ENCODE results near the gene FAM234B. TPM values are rescaled to one million over a fixed set of nuclear protein-coding genes. Genes with fewer than 3 reads are reported as not detected.

The FAM234B gene
- total and polyA plus RNA-seq, 2 donors (not counting 1 experiment from before 2014, with no cell fraction given): 2.6 to 8.2 TPM

GRCh38 chr12:12995088-12995487 is 49.1 kb upstream of the FAM234B start:
- Mint-ChIP-seq H3K27ac (no peak overlapping the region), H3K27me3 (no peaks in the 10 kb centered on the region), H3K4me1 (peaks cover 32% of the 10 kb centered on the region), H3K4me3 (no peak overlapping the region), H3K9me3 (ENCODE audit: insufficient read depth) (no peaks in the 10 kb centered on the region)
- no peak overlapping the region for H3K4me2 ChIP-seq (replicated peaks; ENCODE audit: low read depth, low read length, poor library complexity, severe bottlenecking)
- peaks cover 3% of the 10 kb centered on the region for H3K79me2 ChIP-seq (ENCODE audit: control insufficient read depth, insufficient read depth, low read length)
- no peaks in the 10 kb centered on the region for H3K9me3 ChIP-seq (ENCODE audit: control extremely low read depth in 1 of 3, control insufficient read depth in 2 of 3, insufficient read depth in 1 of 3, low read length in 2 of 3)
- H3K36me3 ChIP-seq (replicated peaks in 1 of 2; ENCODE audit: control extremely low read depth in 1 of 2, control insufficient read depth in 1 of 2, extremely low read depth in 1 of 2, insufficient read depth in 2 of 2, low read length in 1 of 2): no peaks in the 10 kb centered on the region
- intact Hi-C loops (cut with micrococcal nuclease): no loop called here
- no peaks in the 10 kb centered on the region for H3K27me3 ChIP-seq (replicated peaks in 1 of 4; ENCODE audit: control extremely low read depth in 1 of 4, control insufficient read depth in 3 of 4, insufficient read depth in 4 of 4, low read length in 3 of 4)
- H3K9ac ChIP-seq (ENCODE audit: low read length): no peak overlapping the region
- no peak overlapping the region for H3K4me3 ChIP-seq (ENCODE audit: control extremely low read depth in 1 of 5, extremely low read depth in 1 of 5, insufficient read depth in 1 of 5, low read depth in 2 of 5, low read length in 4 of 5)
- no peak overlapping the region for H2AFZ ChIP-seq (ENCODE audit: insufficient read depth, low read depth, low read length, poor library complexity, severe bottlenecking)
- POLR2A ChIA-PET: no interaction called here
- no peak for ATAC-seq (ENCODE audit: low read depth)
- WGBS (ENCODE audit: insufficient coverage): no CpG with 5 or more reads among the region's 3 CpGs
- no peaks in the 10 kb centered on the region for H4K20me1 ChIP-seq (ENCODE audit: control insufficient read depth, insufficient read depth, low read length, poor library complexity, severe bottlenecking)
- no peak overlapping the region for H3K27ac ChIP-seq (ENCODE audit: low read length in 2 of 2)
- CTCF ChIA-PET: interaction anchor here (0.8 to 2.7 kb wide), 2 partner anchors 208 to 217 kb away, joined by 3 to 7 read pairs; no protein-coding TSS in a partner anchor
- no peak for DNase-seq
- peaks cover 10 to 15% of the 10 kb centered on the region in 2 donors for H3K4me1 ChIP-seq (ENCODE audit: control insufficient read depth in 2 of 2, insufficient read depth in 2 of 2, low read length in 2 of 2)
- TF ChIP-seq CTCF (IDR thresholded peaks at IDR 0.05) (no peak), EZH2 (IDR thresholded peaks at IDR 0.05; ENCODE audit: borderline replicate concordance, insufficient read depth, low read depth, low read length, poor library complexity, severe bottlenecking) (no peak)

GRCh38 chr12:12996209-12996608 is 48.0 kb upstream of the FAM234B start:
- intact Hi-C loops (cut with micrococcal nuclease): no loop called here
- H3K9ac ChIP-seq (ENCODE audit: low read length): no peak overlapping the region
- H3K4me3 Mint-ChIP-seq: no peak overlapping the region
- ChIA-PET CTCF (no interaction called here), POLR2A (no interaction called here)
- no peaks in the 10 kb centered on the region for H3K9me3 Mint-ChIP-seq (ENCODE audit: insufficient read depth)
- H3K36me3 ChIP-seq (replicated peaks in 1 of 2; ENCODE audit: control extremely low read depth in 1 of 2, control insufficient read depth in 1 of 2, extremely low read depth in 1 of 2, insufficient read depth in 2 of 2, low read length in 1 of 2): no peaks in the 10 kb centered on the region
- H3K4me3 ChIP-seq (ENCODE audit: control extremely low read depth in 1 of 5, extremely low read depth in 1 of 5, insufficient read depth in 1 of 5, low read depth in 2 of 5, low read length in 4 of 5): no peak overlapping the region
- no peak overlapping the region for H2AFZ ChIP-seq (ENCODE audit: insufficient read depth, low read depth, low read length, poor library complexity, severe bottlenecking)
- no peak overlapping the region for H3K27ac ChIP-seq (ENCODE audit: low read length in 2 of 2)
- peaks cover 10 to 20% of the 10 kb centered on the region in 2 donors for H3K4me1 ChIP-seq (ENCODE audit: control insufficient read depth in 2 of 2, insufficient read depth in 2 of 2, low read length in 2 of 2)
- peaks cover 37% of the 10 kb centered on the region for H3K4me1 Mint-ChIP-seq
- H3K79me2 ChIP-seq (ENCODE audit: control insufficient read depth, insufficient read depth, low read length): peaks cover 3% of the 10 kb centered on the region
- ATAC-seq (ENCODE audit: low read depth) (no peak), DNase-seq (no peak)
- WGBS (ENCODE audit: insufficient coverage): 100% methylated on average over 2 of the region's 3 CpGs
- H3K4me2 ChIP-seq (replicated peaks; ENCODE audit: low read depth, low read length, poor library complexity, severe bottlenecking): no peak overlapping the region
- H3K9me3 ChIP-seq (ENCODE audit: control extremely low read depth in 1 of 3, control insufficient read depth in 2 of 3, insufficient read depth in 1 of 3, low read length in 2 of 3): no peaks in the 10 kb centered on the region
- TF ChIP-seq EZH2 (IDR thresholded peaks at IDR 0.05; ENCODE audit: borderline replicate concordance, insufficient read depth, low read depth, low read length, poor library complexity, severe bottlenecking) (no peak), CTCF (IDR thresholded peaks at IDR 0.05) (no peak)
- no peaks in the 10 kb centered on the region for H3K27me3 ChIP-seq (replicated peaks in 1 of 4; ENCODE audit: control extremely low read depth in 1 of 4, control insufficient read depth in 3 of 4, insufficient read depth in 4 of 4, low read length in 3 of 4)
- H3K27me3 Mint-ChIP-seq: no peaks in the 10 kb centered on the region
- H4K20me1 ChIP-seq (ENCODE audit: control insufficient read depth, insufficient read depth, low read length, poor library complexity, severe bottlenecking): no peaks in the 10 kb centered on the region
- H3K27ac Mint-ChIP-seq: no peak overlapping the region
